ENCODE measurements around the gene WSB2.

The WSB2 gene

GRCh38 chr12:118042091-118042490 lies 18.9 kb downstream of the WSB2 start:
- Histone ChIP-seq H3K9ac (ENCODE audit: low read depth, low read length, poor library complexity) (no peak overlapping the region), H3K36me3 (replicated peaks in 1 of 2; ENCODE audit: control insufficient read depth in 2 of 2, insufficient read depth in 2 of 2, low read length in 2 of 2) (peaks cover 22 to 92% of the 10 kb centered on the region in 2 donors), H4K8ac (ENCODE audit: low read depth, low read length) (no peak overlapping the region), H2AFZ (ENCODE audit: low read length) (no peak overlapping the region), H3K27me3 (ENCODE audit: control insufficient read depth in 3 of 3, insufficient read depth in 3 of 3, low read depth in 1 of 3, low read length in 3 of 3) (no peaks in the 10 kb centered on the region), H2AK5ac (ENCODE audit: low read depth, low read length) (no peak overlapping the region), H3K79me1 (ENCODE audit: low read depth, low read length) (no peaks in the 10 kb centered on the region), H3K4me3 (ENCODE audit: low read length in 2 of 2) (no peak overlapping the region), H2BK12ac (ENCODE audit: low read length) (no peak overlapping the region), H3K23ac (ENCODE audit: low read depth, low read length, poor library complexity) (no peak overlapping the region), H2BK15ac (ENCODE audit: low read length) (no peak overlapping the region), H3K4ac (ENCODE audit: low read length) (no peak overlapping the region), H3K9me3 (replicated peaks in 1 of 2; ENCODE audit: control insufficient read depth in 2 of 2, insufficient read depth in 1 of 2, low read depth in 1 of 2, low read length in 2 of 2) (no peaks in the 10 kb centered on the region), H2BK120ac (ENCODE audit: low read depth, low read length) (no peak overlapping the region), H4K91ac (ENCODE audit: low read depth, low read length, poor library complexity) (no peak overlapping the region), H3K27ac (replicated peaks; ENCODE audit: low read length) (no peak overlapping the region), H3K14ac (ENCODE audit: low read length) (no peak overlapping the region), H3K4me2 (ENCODE audit: insufficient read depth, low read length, poor library complexity, severe bottlenecking) (no peak overlapping the region), H3K18ac (ENCODE audit: low read length) (no peak overlapping the region), H3K4me1 (ENCODE audit: control insufficient read depth in 2 of 2, insufficient read depth in 1 of 2, low read depth in 1 of 2, low read length in 2 of 2) (no peaks in the 10 kb centered on the region), H2BK5ac (ENCODE audit: low read length) (no peak overlapping the region)
- WGBS, 2 donors (ENCODE audit: extremely low coverage in 2 of 2, insufficient read length in 2 of 2, insufficient replicate concordance in 1 of 2), result no CpG with 5 or more reads among the region's 4 CpGs
- DNase-seq (ENCODE audit: low spot score), result no peak

DNA sequence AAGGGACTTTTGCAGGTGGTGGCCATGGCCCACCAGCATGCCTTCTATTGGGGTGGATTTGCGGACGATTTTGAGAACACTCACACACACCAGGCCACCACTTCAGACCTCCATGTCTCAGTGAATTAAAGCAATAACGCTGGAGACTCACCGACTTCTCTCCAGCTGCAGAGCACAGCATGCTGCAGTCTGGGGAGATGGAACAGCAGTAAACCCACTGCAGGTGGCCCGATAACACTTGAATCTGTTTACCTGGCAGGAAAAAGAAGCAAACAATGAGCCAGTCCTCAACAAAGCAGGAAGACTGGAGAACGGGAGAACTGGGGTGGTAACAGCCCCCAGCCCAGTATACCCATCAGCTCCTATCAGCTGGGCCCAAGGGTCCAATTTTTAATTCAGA lies 22.8 kb downstream of the WSB2 start:
- Histone ChIP-seq H3K36me3 (replicated peaks in 1 of 2; ENCODE audit: control insufficient read depth in 2 of 2, insufficient read depth in 2 of 2, low read length in 2 of 2) (peaks cover 40 to 98% of the 10 kb centered on the region in 2 donors), H3K4ac (ENCODE audit: low read length) (no peak overlapping the region), H3K18ac (ENCODE audit: low read length) (no peak overlapping the region), H2BK12ac (ENCODE audit: low read length) (no peak overlapping the region), H3K9me3 (replicated peaks in 1 of 2; ENCODE audit: control insufficient read depth in 2 of 2, insufficient read depth in 1 of 2, low read depth in 1 of 2, low read length in 2 of 2) (no peaks in the 10 kb centered on the region), H3K14ac (ENCODE audit: low read length) (no peak overlapping the region), H2BK5ac (ENCODE audit: low read length) (no peak overlapping the region), H2BK15ac (ENCODE audit: low read length) (no peak overlapping the region), H3K27ac (replicated peaks; ENCODE audit: low read length) (no peak overlapping the region), H3K4me1 (ENCODE audit: control insufficient read depth in 2 of 2, insufficient read depth in 1 of 2, low read depth in 1 of 2, low read length in 2 of 2) (no peaks in the 10 kb centered on the region), H4K8ac (ENCODE audit: low read depth, low read length) (no peak overlapping the region), H3K9ac (ENCODE audit: low read depth, low read length, poor library complexity) (no peak overlapping the region), H3K79me1 (ENCODE audit: low read depth, low read length) (no peaks in the 10 kb centered on the region), H3K23ac (ENCODE audit: low read depth, low read length, poor library complexity) (no peak overlapping the region), H3K4me2 (ENCODE audit: insufficient read depth, low read length, poor library complexity, severe bottlenecking) (no peak overlapping the region), H2BK120ac (ENCODE audit: low read depth, low read length) (no peak overlapping the region), H2AFZ (ENCODE audit: low read length) (no peak overlapping the region), H4K91ac (ENCODE audit: low read depth, low read length, poor library complexity) (no peak overlapping the region), H2AK5ac (ENCODE audit: low read depth, low read length) (no peak overlapping the region), H3K27me3 (ENCODE audit: control insufficient read depth in 3 of 3, insufficient read depth in 3 of 3, low read depth in 1 of 3, low read length in 3 of 3) (no peaks in the 10 kb centered on the region), H3K4me3 (ENCODE audit: low read length in 2 of 2) (no peak overlapping the region)
- DNase-seq (ENCODE audit: low spot score), result no peak
- WGBS, 2 donors (ENCODE audit: extremely low coverage in 2 of 2, insufficient read length in 2 of 2, insufficient replicate concordance in 1 of 2), result no CpG with 5 or more reads among the region's 6 CpGs

DNA sequence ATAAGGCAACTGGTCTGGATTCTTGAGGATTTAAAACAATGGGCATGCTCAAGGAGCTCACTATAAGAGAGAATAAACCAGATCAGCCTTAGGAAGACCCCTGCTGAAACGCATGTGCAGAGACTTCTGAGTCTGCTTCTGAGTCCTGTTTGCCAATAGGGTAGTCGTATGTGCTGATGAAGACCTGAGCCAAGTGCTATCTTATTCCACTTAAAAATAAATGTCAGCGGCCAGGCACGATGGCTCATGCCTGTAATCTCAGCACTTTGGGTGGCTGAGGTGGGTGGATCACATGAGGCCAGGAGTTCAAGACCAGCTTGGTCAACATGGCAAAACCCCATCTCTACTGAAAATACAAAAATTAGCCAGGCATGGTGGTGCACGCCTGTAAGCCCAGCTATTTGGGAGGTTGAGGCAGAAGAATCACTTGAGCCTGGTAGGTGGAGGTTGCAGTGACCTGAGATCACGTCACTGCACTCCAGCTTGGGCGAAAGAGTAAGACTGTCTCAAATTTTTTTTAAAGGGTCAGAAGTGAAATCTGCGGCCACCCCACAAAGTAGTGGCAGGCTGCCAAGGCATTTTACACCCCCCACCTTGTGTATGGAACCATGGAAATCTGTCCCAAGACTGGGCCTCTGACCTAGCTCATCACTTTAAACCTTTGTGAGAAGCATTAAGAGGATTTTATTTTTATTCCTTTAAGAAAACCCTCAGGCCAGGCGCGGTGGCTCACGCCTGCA lies 24.1 kb downstream of the WSB2 start:
- Histone ChIP-seq H4K8ac (ENCODE audit: low read depth, low read length) (no peak overlapping the region), H2BK12ac (ENCODE audit: low read length) (no peak overlapping the region), H3K4me2 (ENCODE audit: insufficient read depth, low read length, poor library complexity, severe bottlenecking) (no peak overlapping the region), H3K27me3 (ENCODE audit: control insufficient read depth in 3 of 3, insufficient read depth in 3 of 3, low read depth in 1 of 3, low read length in 3 of 3) (no peaks in the 10 kb centered on the region), H2AFZ (ENCODE audit: low read length) (no peak overlapping the region), H3K4ac (ENCODE audit: low read length) (no peak overlapping the region), H3K4me3 (ENCODE audit: low read length in 2 of 2) (no peak overlapping the region), H3K18ac (ENCODE audit: low read length) (no peak overlapping the region), H3K23ac (ENCODE audit: low read depth, low read length, poor library complexity) (no peak overlapping the region), H3K79me1 (ENCODE audit: low read depth, low read length) (no peaks in the 10 kb centered on the region), H3K27ac (replicated peaks; ENCODE audit: low read length) (no peak overlapping the region), H2BK5ac (ENCODE audit: low read length) (no peak overlapping the region), H3K14ac (ENCODE audit: low read length) (no peak overlapping the region), H2BK120ac (ENCODE audit: low read depth, low read length) (no peak overlapping the region), H3K4me1 (ENCODE audit: control insufficient read depth in 2 of 2, insufficient read depth in 1 of 2, low read depth in 1 of 2, low read length in 2 of 2) (no peaks in the 10 kb centered on the region), H2BK15ac (ENCODE audit: low read length) (no peak overlapping the region), H3K9me3 (replicated peaks in 1 of 2; ENCODE audit: control insufficient read depth in 2 of 2, insufficient read depth in 1 of 2, low read depth in 1 of 2, low read length in 2 of 2) (no peaks in the 10 kb centered on the region), H3K9ac (ENCODE audit: low read depth, low read length, poor library complexity) (no peak overlapping the region), H3K36me3 (replicated peaks in 1 of 2; ENCODE audit: control insufficient read depth in 2 of 2, insufficient read depth in 2 of 2, low read length in 2 of 2) (peaks cover 36 to 98% of the 10 kb centered on the region in 2 donors), H2AK5ac (ENCODE audit: low read depth, low read length) (no peak overlapping the region), H4K91ac (ENCODE audit: low read depth, low read length, poor library complexity) (no peak overlapping the region)
- DNase-seq (ENCODE audit: low spot score), result no peak
- WGBS, 2 donors (ENCODE audit: extremely low coverage in 2 of 2, insufficient read length in 2 of 2, insufficient replicate concordance in 1 of 2), result no CpG with 5 or more reads among the region's 11 CpGs

- Histone ChIP-seq H3K4ac (ENCODE audit: low read length) (no peak overlapping the region), H2BK12ac (ENCODE audit: low read length) (no peak overlapping the region), H2BK120ac (ENCODE audit: low read depth, low read length) (no peak overlapping the region), H3K4me2 (ENCODE audit: insufficient read depth, low read length, poor library complexity, severe bottlenecking) (no peak overlapping the region), H4K91ac (ENCODE audit: low read depth, low read length, poor library complexity) (no peak overlapping the region), H4K8ac (ENCODE audit: low read depth, low read length) (no peak overlapping the region), H3K36me3 (replicated peaks in 1 of 2; ENCODE audit: control insufficient read depth in 2 of 2, insufficient read depth in 2 of 2, low read length in 2 of 2) (peaks cover 35 to 100% of the 10 kb centered on the region in 2 donors), H3K27me3 (ENCODE audit: control insufficient read depth in 3 of 3, insufficient read depth in 3 of 3, low read depth in 1 of 3, low read length in 3 of 3) (no peaks in the 10 kb centered on the region), H3K79me1 (ENCODE audit: low read depth, low read length) (no peaks in the 10 kb centered on the region), H2BK15ac (ENCODE audit: low read length) (no peak overlapping the region), H2AK5ac (ENCODE audit: low read depth, low read length) (no peak overlapping the region), H3K9ac (ENCODE audit: low read depth, low read length, poor library complexity) (no peak overlapping the region), H3K23ac (ENCODE audit: low read depth, low read length, poor library complexity) (no peak overlapping the region), H3K4me3 (ENCODE audit: low read length in 2 of 2) (no peak overlapping the region), H3K4me1 (ENCODE audit: control insufficient read depth in 2 of 2, insufficient read depth in 1 of 2, low read depth in 1 of 2, low read length in 2 of 2) (no peaks in the 10 kb centered on the region), H3K18ac (ENCODE audit: low read length) (no peak overlapping the region), H3K14ac (ENCODE audit: low read length) (no peak overlapping the region), H2AFZ (ENCODE audit: low read length) (no peak overlapping the region), H3K9me3 (replicated peaks in 1 of 2; ENCODE audit: control insufficient read depth in 2 of 2, insufficient read depth in 1 of 2, low read depth in 1 of 2, low read length in 2 of 2) (no peaks in the 10 kb centered on the region), H3K27ac (replicated peaks; ENCODE audit: low read length) (no peak overlapping the region), H2BK5ac (ENCODE audit: low read length) (no peak overlapping the region)
- DNase-seq (ENCODE audit: low spot score), result no peak
- WGBS, 2 donors (ENCODE audit: extremely low coverage in 2 of 2, insufficient read length in 2 of 2, insufficient replicate concordance in 1 of 2), result no CpG with 5 or more reads among the region's 9 CpGs
These were observed 25.6 kb downstream of the WSB2 start for GRCh38 chr12:118035190-118036041.

Data from neuronal stem cell (in vitro differentiated cells).